Kidney glomerular epithelial cell (primary cell): Measurements from ENCODE around the gene U2SURP.

ENCODE experiments used
- DNase-seq: peaks from one replicate; lab custom pipeline; 2025; lab: John Stamatoyannopoulos, UW

The U2SURP gene

DNA sequence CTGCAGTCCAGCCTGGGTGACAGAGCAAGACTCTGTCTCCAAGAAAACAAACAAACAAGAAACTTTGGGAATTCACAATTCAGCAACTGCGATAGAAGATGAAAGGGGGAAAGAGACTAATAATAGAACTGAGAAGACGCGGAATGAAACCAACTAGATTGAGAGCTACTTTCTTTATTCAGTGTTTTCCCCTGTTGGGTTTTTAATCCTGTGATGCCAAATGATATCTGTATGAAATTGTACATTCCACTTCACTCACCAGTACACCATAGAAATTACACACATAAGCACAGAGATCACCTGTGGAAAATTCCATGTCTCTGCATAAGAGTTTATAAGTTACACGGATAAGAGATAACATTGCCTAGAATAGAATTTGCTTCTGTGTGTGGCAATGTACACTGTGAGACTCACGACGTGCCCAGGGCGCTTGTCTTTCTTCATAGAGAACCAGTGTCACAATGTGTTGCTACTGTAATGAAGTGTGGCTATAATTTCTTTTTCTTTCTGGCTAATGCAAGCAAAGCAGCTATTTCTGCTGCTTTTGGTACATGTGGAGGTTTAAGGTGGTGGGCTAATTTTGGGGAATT, 100.5 kb downstream of the U2SURP start:
- no peak for DNase-seq

DNA sequence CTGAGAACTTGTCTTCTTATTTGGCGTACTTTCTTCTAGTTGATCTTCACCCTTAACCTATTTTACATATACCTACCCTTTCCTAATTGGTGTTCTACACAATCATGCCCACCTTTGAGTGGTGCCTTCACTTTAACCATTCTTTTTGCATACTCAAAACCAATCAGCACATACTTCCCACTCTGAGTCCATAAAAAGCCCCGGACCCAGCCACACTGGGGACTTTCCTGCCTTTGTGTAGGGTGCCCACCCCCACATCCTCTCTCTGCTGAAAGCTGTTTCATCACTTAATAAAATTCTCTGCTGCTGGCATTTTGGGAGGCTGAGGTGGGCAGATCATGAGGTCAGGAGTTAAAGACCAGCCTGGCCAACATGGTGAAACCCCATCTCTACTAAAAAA, 102.3 kb downstream of the U2SURP start:
- no peak for DNase-seq

DNA sequence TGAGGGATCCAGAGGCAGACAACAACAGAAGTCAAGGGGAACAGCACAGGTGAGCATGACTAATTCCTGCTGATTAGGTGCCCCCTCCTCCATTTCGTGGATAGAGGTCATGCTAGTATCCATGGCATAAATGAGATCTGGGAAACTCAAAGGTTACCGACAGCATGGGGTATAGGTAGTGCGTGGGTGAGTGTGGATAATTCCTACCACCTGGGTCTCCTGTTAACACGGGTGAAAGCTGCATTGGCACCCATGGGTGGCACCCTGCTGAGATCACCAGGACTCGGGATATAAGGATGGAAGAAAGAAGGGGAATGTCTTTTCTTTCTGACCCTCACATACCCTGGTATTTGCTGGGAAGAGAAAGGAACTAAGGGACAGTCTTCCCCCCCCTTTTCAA, 103.8 kb downstream of the U2SURP start:
- DNase-seq, result no peak

DNA sequence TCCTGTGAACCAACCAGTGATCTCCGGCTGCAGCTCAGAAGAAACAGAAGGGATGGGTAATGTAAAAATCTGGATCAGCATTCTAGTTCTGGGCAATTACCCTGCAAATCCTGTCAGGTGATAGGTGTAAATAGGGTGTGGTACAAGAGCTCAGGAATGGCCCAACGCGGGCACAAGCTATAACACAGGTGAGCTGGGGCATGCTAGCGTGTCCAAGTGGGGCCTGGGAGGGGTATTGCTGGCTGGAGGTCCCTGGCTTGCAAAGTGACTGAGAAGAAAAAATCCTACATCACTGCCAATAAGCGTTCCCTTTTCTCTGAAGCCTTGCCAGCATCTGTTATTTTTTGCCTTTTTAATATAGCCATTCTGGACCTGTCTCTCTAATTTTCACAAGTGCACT, 108.5 kb downstream of the U2SURP start:
- no peak for DNase-seq
